Transverse colon (tissue), 3 donors: ENCODE results near the gene BEX2.

Source experiments
- EP300 ChIP-seq: sonication (generic); formaldehyde crosslinking; IDR thresholded peaks from one replicate; pipeline ENCODE4 v1.6.1; 2017; ENCODE audit warnings: antibody characterized with exemption, low read depth
- POLR2AphosphoS5 ChIP-seq, 3 donors: sonication (generic); formaldehyde crosslinking; IDR thresholded peaks; one replicate each; pipeline ENCODE4 v1.6.1; 2016; ENCODE audit warnings: antibody characterized with exemption in 3 of 3

DNA sequence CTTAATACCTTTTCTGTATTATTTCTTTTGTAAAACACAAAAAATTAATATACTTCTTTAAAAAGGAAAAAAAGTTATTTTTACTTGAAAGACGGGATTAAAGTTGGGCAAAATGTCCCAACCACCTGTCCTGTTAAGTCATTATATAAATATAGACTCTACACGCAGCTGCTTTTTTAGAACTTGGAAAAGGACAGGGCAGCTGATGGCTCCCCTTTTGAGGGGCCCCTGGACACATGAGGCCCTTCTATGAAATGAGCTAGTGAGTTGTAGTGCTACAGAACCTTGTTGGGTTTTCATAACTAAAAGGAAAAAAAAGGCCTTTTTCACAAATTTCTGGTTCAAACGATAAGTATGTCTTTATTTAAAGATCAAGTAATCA is 600 bp upstream of the BEX2 start:
- TF ChIP-seq EP300 = no peak
- TF ChIP-seq POLR2AphosphoS5 (IDR thresholded peaks at IDR 0.05) = no peak
